GM04504 (cell line): ENCODE data around the gene ZC3HAV1L.
"Not testable (repeated sequence)": the region's sequence is repeated elsewhere in the genome, so short reads cannot be mapped to it uniquely, and the experiment has no call there.

Experiments
- DNase-seq: peaks from one replicate; pipeline ENCODE4 v3.0.0-alpha.2; 2012; ENCODE audit warnings: low read depth

ZC3HAV1L gene

GRCh38 chr7:139054101-139054500 lies 18.3 kb upstream of the ZC3HAV1L start:
- no peak for DNase-seq

GRCh38 chr7:139051655-139052054 lies 15.8 kb upstream of the ZC3HAV1L start:
- no peak for DNase-seq

- no peak for DNase-seq
Measured at GRCh38 chr7:139049936-139050335, 14.1 kb upstream of the ZC3HAV1L start.

- DNase-seq, result no peak
Measured at GRCh38 chr7:139049111-139049510, 13.3 kb upstream of the ZC3HAV1L start.

- DNase-seq, result no peak
Measured at GRCh38 chr7:139047970-139048369, 12.1 kb upstream of the ZC3HAV1L start.

- DNase-seq, result no peak
Measured at GRCh38 chr7:139046143-139046542, 10.3 kb upstream of the ZC3HAV1L start.

- DNase-seq, result no peak
Measured at GRCh38 chr7:139044813-139045794, 9.3 kb upstream of the ZC3HAV1L start.

- DNase-seq, result no peak
Measured at GRCh38 chr7:139043823-139044812, 8.3 kb upstream of the ZC3HAV1L start.

GRCh38 chr7:139041378-139042085 lies 5.7 kb upstream of the ZC3HAV1L start:
- DNase-seq, result no peak

- no peak for DNase-seq
Measured at GRCh38 chr7:139038691-139039090, 2.8 kb upstream of the ZC3HAV1L start.

- DNase-seq, result no peak
Measured at GRCh38 chr7:139036901-139037300, 1.1 kb upstream of the ZC3HAV1L start.

- no peak for DNase-seq
Measured at GRCh38 chr7:139034855-139035585, 822 bp downstream of the ZC3HAV1L start.

GRCh38 chr7:139034336-139034735 lies 1.5 kb downstream of the ZC3HAV1L start:
- DNase-seq, result no peak

- DNase-seq, result no peak
Measured at GRCh38 chr7:139033346-139034114, 2.3 kb downstream of the ZC3HAV1L start.

- DNase-seq, result no peak
Measured at GRCh38 chr7:139032473-139032872, 3.4 kb downstream of the ZC3HAV1L start.

- DNase-seq, result no peak
Measured at GRCh38 chr7:139029353-139029752, 6.5 kb downstream of the ZC3HAV1L start.

GRCh38 chr7:139026551-139026950 lies 9.3 kb downstream of the ZC3HAV1L start:
- DNase-seq, result no peak

GRCh38 chr7:139025861-139026260 lies 10.0 kb downstream of the ZC3HAV1L start:
- DNase-seq, result not testable (repeated sequence)

- no peak for DNase-seq
Measured at GRCh38 chr7:139023076-139023475, 12.8 kb downstream of the ZC3HAV1L start.

GRCh38 chr7:139022286-139022685 lies 13.6 kb downstream of the ZC3HAV1L start:
- no peak for DNase-seq
